Sigmoid colon (tissue), 7 donors: Measurements from ENCODE around the gene SCO2. TPM values are rescaled to one million over a fixed set of nuclear protein-coding genes. Genes with fewer than 3 reads are reported as not detected.
A peak's percentile ranks its signal among the peaks of the same experiment; 100 is the strongest.

Experiments used
- DNase-seq: peaks from one replicate; pipeline ENCODE4 v3.0.0-alpha.2; 2019
- H3K27ac ChIP-seq, 4 donors: fragments of 200-600 bp; sonication (generic); one replicate each; pipeline ENCODE4 v1.5.1; 2016 to 2019; ENCODE audit warnings: mild to moderate bottlenecking in 1 of 4
- H3K27me3 ChIP-seq, 3 donors: fragments of 200-600 bp; sonication (generic); one replicate each; pipeline ENCODE4 v1.5.1; 2019; ENCODE audit warnings: mild to moderate bottlenecking in 1 of 3
- H3K36me3 ChIP-seq, 4 donors: fragments of 200-600 bp; sonication (generic); one replicate each; pipeline ENCODE4 v1.5.1; 2016 to 2019
- H3K4me1 ChIP-seq, 4 donors: fragments of 200-600 bp; sonication (generic); one replicate each; pipeline ENCODE4 v1.5.1; 2017 to 2019
- H3K4me3 ChIP-seq, 4 donors: fragments of 200-600 bp; sonication (generic); one replicate each; pipeline ENCODE4 v1.5.1; 2017 to 2019; ENCODE audit warnings: mild to moderate bottlenecking in 2 of 4, moderate library complexity in 1 of 4
- H3K9me3 ChIP-seq, 4 donors: fragments of 200-600 bp in 3 of 4; sonication (generic) in 3 of 4; one replicate each; pipeline versions ENCODE4 v1.5.1 to v1.6.1; 2013 to 2019
- CTCF ChIP-seq, 4 experiments: fragments of 450-650 bp in 3 of 4; fragments of 200-600 bp in 1 of 4; IDR thresholded peaks; one replicate each; pipeline ENCODE4 v1.5.1; 2016 to 2019; ENCODE audit warnings: antibody characterized with exemption in 4 of 4, mild to moderate bottlenecking in 3 of 4, moderate library complexity in 2 of 4
- EP300 ChIP-seq, 4 donors: sonication (generic); formaldehyde crosslinking; IDR thresholded peaks; one replicate each; pipeline ENCODE4 v1.6.1; 2017; ENCODE audit warnings: antibody characterized with exemption in 4 of 4
- POLR2A ChIP-seq, 2 donors: fragments of 450-650 bp; IDR thresholded peaks; one replicate each; pipeline ENCODE4 v1.6.1; 2016; ENCODE audit warnings: antibody characterized with exemption in 2 of 2, mild to moderate bottlenecking in 2 of 2, moderate library complexity in 2 of 2
- POLR2AphosphoS5 ChIP-seq, 4 donors: sonication (generic); formaldehyde crosslinking; IDR thresholded peaks; one replicate each; pipeline ENCODE4 v1.6.1; 2017; ENCODE audit warnings: antibody characterized with exemption in 4 of 4
- WGBS, 2 donors: extraction: QIAGEN DNeasy Blood & Tissue Kit; methylation state at CpG; one replicate each; pipeline ENCODE4 v1.1.7; 2013; 5-methylcytosine and 5-hydroxymethylcytosine counted together
- intact Hi-C: fragments of 100-400 bp; cut with DNase I; formaldehyde crosslinking; loops from one replicate; pipeline ENCODE4 v1.15.1; 2023
- polyA plus RNA-seq, 3 donors: library from polyadenylated mRNA; stranded (reverse); fragments of 200-250 nt; gene quantifications; one replicate each; pipeline ENCODE4 v1.2.3, GENCODE V29; 2013
- total RNA-seq, 4 donors: library from RNA; depleted of rRNA; stranded (reverse); fragments of >200 nt; gene quantifications; one replicate each; pipeline ENCODE4 v1.1.0, GENCODE V29; 2016
- donor health status: healthy with polysubstance abuse.
- donor health status: Bipolar disorder and iron deficiency.
- donor health status: healthy.

Gene SCO2
- total and polyA plus RNA-seq, 7 donors, result 1.3 to 5.4 (median 2.8) TPM; not detected in 1

GRCh38 chr22:50571264-50572175 lies 46.1 kb upstream of the SCO2 start:
- 60 to 89% methylated on average over 26 of the region's 26 CpGs for WGBS, 2 donors
- Histone ChIP-seq H3K4me1 (no peaks in the 10 kb centered on the region), H3K9me3 (no peaks in the 10 kb centered on the region), H3K27me3 (peaks cover 0 to under 1% (median 0%) of the 10 kb centered on the region in 3 donors), H3K36me3 (peaks cover 0 to 29% (median 0%) of the 10 kb centered on the region in 4 donors), H3K27ac (no peak overlapping the region), H3K4me3 (no peak overlapping the region)
- intact Hi-C loops, result no loop called here
- TF ChIP-seq CTCF (IDR thresholded peaks at IDR 0.05) (no peak), EP300 (IDR thresholded peaks at IDR 0.05) (no peak), POLR2A (IDR thresholded peaks at IDR 0.05) (no peak), POLR2AphosphoS5 (IDR thresholded peaks at IDR 0.05) (no peak)
- no peak for DNase-seq

GRCh38 chr22:50570861-50571260 lies 45.5 kb upstream of the SCO2 start:
- TF ChIP-seq EP300 (IDR thresholded peaks at IDR 0.05) (no peak), CTCF (IDR thresholded peaks at IDR 0.05) (no peak), POLR2AphosphoS5 (IDR thresholded peaks at IDR 0.05) (no peak)
- intact Hi-C loops, result no loop called here
- H3K27ac ChIP-seq, result no peak overlapping the region
- H3K4me3 ChIP-seq, result no peak overlapping the region
- DNase-seq, result no peak
- peaks cover 0 to 29% (median 0%) of the 10 kb centered on the region in 4 donors for H3K36me3 ChIP-seq
- no peaks in the 10 kb centered on the region for H3K27me3 ChIP-seq
- H3K4me1 ChIP-seq, result no peaks in the 10 kb centered on the region
- WGBS, 2 donors, result 92 to 95% methylated on average over 12 of the region's 12 CpGs
- H3K9me3 ChIP-seq, result no peaks in the 10 kb centered on the region

- intact Hi-C loops, result no loop called here
- no peaks in the 10 kb centered on the region for H3K27me3 ChIP-seq
- no peaks in the 10 kb centered on the region for H3K9me3 ChIP-seq
- no peak overlapping the region for H3K27ac ChIP-seq
- peaks cover 0 to 29% (median 0%) of the 10 kb centered on the region in 4 donors for H3K36me3 ChIP-seq
- H3K4me3 ChIP-seq, result no peak overlapping the region
- H3K4me1 ChIP-seq, result no peaks in the 10 kb centered on the region
- 93% methylated on average over 13 of the region's 13 CpGs for WGBS, 2 donors
- TF ChIP-seq POLR2A (IDR thresholded peaks at IDR 0.05), result no peak
- no peak for TF ChIP-seq POLR2AphosphoS5 (IDR thresholded peaks at IDR 0.05)
- no peak for TF ChIP-seq EP300 (IDR thresholded peaks at IDR 0.05)
- no peak for TF ChIP-seq CTCF (IDR thresholded peaks at IDR 0.05)
- no peak for DNase-seq
These were observed 44.6 kb upstream of the SCO2 start for GRCh38 chr22:50569896-50570535.

GRCh38 chr22:50569041-50569459 lies 43.7 kb upstream of the SCO2 start:
- no peak for TF ChIP-seq POLR2AphosphoS5 (IDR thresholded peaks at IDR 0.05)
- DNase-seq, result peak; percentile 57
- H3K27me3 ChIP-seq, result no peaks in the 10 kb centered on the region

GRCh38 chr22:50568626-50569025 lies 43.2 kb upstream of the SCO2 start:
- Histone ChIP-seq H3K36me3 (peaks cover 0 to 29% (median 0%) of the 10 kb centered on the region in 4 donors), H3K9me3 (no peaks in the 10 kb centered on the region), H3K4me1 (peaks cover 0 to 4% (median 2%) of the 10 kb centered on the region in 4 donors), H3K27me3 (no peaks in the 10 kb centered on the region), H3K4me3 (no peak overlapping the region), H3K27ac (no peak overlapping the region)
- 65 to 90% methylated on average over 7 of the region's 7 CpGs for WGBS, 2 donors
- TF ChIP-seq CTCF (IDR thresholded peaks at IDR 0.05), result no peak
- no peak for TF ChIP-seq POLR2AphosphoS5 (IDR thresholded peaks at IDR 0.05)
- no peak for TF ChIP-seq EP300 (IDR thresholded peaks at IDR 0.05)
- no peak for TF ChIP-seq POLR2A (IDR thresholded peaks at IDR 0.05)
- DNase-seq, result no peak
- intact Hi-C loops, result no loop called here

More at GRCh38 chr22:50569041-50569459, 43.7 kb upstream of the SCO2 start:
- intact Hi-C loops, result no loop called here
- no peaks in the 10 kb centered on the region for H3K4me1 ChIP-seq
- H3K27ac ChIP-seq, result no peak overlapping the region
- WGBS, 2 donors, result 42 to 79% methylated on average over 8 of the region's 8 CpGs
- H3K36me3 ChIP-seq, result peaks cover 0 to 29% (median 0%) of the 10 kb centered on the region in 4 donors
- H3K4me3 ChIP-seq, result no peak overlapping the region
- no peaks in the 10 kb centered on the region for H3K9me3 ChIP-seq
